Stimulated activated CD4-positive, alpha-beta T cell treated with anti-CD3 and anti-CD28 coated beads, Interleukin-1b, Interleukin-23, amount 100 ng/mL, for 48 hours (primary cell): ENCODE data around the gene PDGFC.

Source experiments
- DNase-seq: peaks from one replicate; pipeline ENCODE4 v3.0.0-alpha.2; 2020

Gene PDGFC

DNA sequence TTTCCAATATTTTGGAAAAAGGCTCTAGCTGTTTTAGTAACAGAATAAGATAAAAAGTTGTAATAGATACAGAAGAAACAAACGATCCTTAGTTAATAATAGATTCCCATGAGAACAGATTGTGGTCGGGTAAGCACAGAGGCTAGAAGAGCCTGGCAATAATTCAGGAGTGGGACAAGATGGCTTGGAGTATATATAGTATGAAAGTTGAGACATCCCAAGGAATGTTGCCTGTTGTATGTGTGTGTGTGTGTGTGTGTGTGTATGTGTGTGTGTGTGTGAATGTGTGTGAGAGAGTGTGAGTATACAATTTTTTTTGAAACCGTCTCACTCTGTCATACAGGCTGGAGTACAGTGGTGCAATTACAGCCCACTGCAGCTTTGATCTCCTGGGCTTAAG lies 150.7 kb downstream of the PDGFC start:
- no peak for DNase-seq

DNA sequence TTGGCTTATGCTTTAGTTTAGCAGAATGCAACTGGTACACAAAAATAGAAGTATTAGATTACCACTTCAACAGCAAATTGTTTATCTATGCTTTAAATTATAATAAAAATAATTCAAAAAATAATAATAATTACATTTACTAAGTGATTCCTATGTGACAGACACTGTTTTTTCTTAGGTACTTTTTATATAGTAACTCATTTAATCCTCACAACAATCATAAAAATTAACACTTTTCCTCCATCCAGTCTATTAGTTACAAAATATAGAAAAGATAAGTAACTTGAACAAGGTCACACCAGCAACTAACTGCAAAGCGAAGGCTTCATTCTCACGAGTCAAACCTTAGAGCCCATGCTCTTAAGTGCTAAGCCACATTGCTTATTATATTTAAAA lies 155.2 kb downstream of the PDGFC start:
- no peak for DNase-seq

DNA sequence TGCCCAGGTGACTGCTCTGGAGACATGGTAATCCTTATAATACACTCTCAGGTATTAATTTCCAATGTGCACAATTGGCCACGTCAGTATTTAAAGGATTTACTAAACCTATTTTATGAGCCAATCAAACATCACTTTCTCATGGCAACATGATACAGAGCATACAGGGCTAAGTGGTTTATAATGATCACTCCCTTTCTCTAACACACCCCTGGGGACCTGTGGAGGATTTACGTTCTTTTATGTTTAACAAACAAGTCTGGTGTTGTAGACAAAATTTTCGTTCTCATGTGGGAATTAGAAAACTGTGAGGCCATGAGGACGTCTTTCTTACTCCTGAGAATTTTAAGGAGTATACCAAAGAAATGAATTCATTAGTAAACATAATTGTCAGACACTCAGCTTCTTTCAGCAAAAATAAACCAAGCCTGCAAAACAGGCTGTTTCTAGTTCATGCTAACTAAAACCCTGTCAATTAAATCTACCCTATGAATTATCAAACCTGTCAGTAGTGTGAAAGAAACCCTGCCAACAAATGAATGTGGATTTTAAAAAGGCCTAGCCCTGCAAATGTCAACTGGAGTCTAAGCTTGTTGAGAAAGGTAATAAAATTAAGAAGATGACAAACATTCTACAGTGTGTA lies 155.8 kb downstream of the PDGFC start:
- no peak for DNase-seq

DNA sequence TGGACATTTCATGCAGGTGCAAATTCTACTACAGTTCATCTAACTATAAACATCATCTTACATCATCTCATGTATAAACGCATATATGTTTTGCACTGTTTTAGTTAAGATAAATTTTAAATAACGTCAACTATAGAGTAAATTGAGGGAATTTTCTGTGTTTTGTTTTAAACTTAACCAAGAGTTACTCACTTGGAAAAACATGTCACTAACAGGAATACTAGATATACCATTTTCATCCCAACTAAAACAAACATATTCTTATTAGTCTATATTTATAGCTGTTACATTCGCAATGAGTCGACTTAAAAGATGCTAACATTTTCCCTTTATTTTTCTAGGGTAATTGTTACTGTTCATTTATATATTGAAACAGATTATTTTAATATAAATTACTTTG lies 159.6 kb downstream of the PDGFC start:
- DNase-seq, result no peak

DNA sequence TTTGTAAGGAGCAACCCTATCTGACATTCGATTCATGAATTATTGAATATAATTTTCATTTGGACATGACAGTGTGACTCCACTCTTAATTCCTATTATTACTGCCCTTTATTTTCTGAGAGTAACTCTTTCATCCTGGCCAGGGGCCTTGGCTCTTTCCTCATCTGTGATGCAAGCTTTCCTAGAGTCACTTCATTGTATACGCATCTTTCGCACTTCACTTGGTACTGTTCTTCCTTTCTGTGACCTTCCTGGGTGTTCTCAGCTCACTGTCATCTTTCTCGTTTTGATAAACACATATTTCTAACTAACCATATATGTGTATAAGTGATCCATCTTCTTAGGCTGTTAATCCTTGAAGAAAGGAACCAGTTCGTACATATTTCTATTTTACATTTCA lies 160.3 kb downstream of the PDGFC start:
- DNase-seq, result no peak

DNA sequence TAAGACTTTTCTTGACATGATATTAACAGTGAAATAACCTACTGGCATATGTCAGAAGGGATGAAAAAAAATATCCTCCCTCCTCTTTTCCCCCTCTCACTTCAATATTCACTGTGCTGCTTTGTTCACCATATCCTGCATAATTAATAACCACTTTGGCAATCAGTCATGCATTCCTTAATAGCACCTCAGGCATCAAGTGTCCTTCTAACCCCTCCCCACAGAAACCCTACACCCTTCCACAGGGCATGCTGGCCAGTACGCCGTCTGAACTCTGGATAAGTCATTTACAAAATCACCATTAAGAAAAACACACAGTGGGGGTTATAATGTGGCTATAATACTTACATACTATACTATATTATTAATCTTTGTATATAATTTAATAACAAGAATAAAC lies 165.9 kb downstream of the PDGFC start:
- DNase-seq, result no peak

DNA sequence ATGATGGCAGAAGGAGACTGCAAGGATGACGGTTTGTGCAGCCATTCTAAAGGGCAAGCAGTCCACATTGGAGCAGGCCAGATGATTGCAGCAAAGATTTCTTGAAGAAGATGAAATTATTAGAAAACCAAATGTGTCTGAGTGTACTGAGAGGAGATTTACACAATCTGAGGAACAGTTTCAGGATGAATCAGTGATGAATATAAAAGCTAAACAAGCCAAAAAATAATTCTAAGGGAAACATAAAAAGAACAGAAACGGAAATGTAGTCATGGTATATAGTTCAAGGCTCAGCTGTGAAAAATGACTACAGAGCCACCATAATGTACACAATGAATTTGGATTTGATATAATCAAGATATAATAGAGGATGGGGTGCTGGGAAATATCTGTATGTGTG lies 168.5 kb downstream of the PDGFC start:
- DNase-seq, result no peak

DNA sequence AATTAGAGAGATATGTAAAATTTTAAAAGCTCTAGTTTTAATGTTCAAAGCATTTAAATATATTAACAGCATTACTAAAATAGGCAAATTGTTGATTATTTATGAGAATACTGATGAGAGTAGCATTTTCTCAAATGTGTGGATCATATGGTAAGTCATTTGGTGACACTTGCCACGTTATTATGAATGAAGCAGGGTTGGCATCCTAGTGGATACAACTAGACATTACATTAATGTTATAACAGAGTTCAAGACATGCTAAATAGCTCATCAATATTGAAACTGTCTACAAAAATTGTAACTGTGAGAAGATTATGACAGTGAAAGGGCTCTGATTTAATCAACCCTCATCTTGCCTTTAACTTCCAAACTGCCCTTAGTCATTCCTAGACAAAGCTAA lies 171.1 kb downstream of the PDGFC start:
- DNase-seq, result no peak

DNA sequence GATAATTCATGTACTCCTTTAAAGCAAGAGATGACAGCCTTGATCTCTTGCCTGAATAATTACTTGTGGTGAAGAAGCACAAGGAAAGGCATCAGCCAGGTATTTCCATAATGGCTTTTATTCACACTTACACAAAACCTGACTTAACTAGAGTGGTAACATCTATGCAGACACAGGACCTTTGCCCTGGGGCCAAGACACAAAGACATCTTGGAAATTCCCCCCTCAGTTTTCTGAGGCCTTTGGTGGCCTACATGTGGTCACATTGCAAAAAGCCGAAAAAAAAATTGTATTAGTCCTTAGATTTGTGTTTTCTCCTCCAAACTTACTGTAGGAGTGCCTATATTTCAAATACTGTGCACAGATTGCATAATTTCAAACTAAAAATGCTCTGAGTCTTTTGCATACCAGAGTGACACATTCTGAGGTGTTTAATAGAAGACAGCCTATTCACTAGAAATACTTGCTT lies 172.4 kb downstream of the PDGFC start:
- no peak for DNase-seq

DNA sequence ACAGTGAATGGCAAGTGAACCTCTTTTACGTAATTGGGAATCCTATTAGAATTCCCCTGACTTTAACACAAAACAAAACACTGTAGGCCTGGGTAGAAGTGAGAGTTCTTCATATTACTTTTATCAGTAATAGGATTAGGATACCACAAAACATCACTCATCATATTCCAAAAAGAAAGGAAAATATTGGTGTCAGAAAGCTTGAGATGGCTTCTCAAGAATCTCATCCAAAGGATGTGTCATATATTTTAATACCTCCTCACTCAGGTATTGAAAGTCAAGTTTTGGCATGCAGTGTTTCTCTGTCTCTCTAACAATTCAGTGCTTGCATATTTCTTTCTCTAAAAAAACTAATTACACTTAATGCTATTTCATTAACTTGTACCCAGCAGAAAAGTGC lies 173.2 kb downstream of the PDGFC start:
- no peak for DNase-seq

DNA sequence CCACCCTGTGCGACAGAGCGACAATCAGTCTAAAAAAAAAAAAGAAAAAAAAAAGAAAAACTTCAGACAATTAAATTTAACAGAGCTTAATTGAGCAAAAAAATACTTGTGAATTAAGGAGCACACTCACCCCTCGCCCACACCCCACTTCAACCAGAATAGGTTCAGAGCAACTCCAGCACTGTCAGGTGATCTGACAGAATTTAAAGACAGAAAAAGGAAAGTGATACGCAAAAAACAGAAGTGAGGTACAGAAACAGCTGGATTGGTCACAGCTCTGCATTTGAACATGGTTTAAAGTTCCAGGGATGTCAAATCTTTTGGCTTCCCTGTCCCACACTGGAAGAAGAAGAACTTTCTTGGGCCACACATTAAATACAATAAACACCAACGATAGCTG lies 174.4 kb downstream of the PDGFC start:
- no peak for DNase-seq

DNA sequence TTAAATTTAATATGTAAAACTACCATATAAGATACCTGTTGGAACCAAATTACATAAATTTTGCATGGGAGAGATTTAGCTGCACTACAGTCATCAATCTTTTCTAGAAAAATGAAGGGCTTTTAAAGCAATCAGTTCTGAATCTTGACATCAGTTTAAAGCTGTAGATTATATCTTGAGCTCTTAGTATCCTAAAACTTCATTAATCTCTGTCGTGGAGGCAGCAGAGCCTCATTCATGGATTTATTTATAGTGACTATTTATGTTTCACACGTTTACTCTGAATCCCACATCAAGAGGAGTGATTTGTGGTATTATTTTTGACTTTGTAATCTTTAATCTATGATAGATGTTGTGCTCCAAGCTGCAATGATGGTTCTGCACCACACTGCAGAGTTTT lies 175.9 kb downstream of the PDGFC start:
- DNase-seq, result no peak

DNA sequence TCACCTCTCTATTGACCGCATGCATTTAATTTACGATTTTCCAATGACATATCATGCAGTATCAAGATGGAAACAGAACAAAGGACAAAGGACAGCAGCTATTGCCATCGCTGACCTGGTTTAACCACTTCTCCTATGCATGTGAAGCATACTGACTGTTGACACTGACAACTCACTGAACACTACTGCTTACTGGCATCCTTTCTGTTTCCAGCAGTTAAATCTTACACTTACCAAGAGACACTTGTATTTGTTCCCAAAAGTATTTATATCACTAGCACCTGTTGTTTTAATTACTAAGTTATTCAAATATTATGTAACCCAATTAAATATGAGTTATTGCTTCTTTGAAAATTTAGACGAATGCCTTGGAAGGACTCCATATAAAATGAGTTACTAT lies 176.7 kb downstream of the PDGFC start:
- no peak for DNase-seq

DNA sequence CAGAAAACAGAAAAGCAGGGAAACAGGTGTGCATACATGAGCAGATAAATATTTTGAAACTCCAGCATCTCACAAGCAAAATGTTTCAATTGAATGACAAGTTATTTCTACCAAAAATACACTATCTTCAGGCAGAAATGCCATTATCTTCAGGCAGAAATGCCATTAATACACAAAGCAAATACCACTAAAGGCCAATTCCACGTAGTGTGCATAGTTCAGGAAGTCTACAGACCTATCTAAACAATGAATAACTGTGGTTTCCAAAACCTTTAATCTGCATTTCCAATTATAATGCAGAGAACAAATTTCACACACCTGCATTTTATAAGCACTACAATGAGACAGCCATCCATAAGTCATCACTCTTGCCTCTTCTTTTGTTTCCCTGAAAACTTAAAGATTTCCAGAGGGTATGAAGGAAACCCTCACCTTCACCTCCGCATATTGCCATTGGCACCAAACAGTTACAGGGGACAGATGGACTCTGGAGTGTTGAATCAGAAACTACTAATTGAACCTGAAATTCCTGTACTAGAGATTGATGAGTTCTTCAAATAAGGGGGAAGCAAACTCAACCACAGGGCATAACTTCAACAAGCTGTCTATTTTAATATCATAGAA lies 179.0 kb downstream of the PDGFC start:
- DNase-seq, result no peak

DNA sequence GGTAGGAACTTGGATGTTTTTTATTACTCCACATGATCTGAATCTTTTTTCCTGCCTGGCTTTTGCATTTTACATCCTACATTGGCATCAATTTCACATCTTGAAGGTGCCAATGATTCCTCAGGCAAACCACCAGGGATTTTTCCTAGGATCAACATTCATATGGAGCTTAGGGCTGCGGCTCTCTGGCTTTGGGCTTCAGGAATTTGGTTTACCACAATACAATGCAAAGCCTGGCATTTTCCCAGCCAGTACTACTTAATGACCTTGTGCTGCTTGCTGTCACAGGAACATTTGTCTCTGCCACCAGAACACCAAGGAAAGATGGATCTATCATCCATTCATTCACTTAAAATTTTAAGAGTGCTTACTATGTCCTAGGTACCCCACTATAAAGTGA lies 180.7 kb downstream of the PDGFC start:
- DNase-seq, result no peak

DNA sequence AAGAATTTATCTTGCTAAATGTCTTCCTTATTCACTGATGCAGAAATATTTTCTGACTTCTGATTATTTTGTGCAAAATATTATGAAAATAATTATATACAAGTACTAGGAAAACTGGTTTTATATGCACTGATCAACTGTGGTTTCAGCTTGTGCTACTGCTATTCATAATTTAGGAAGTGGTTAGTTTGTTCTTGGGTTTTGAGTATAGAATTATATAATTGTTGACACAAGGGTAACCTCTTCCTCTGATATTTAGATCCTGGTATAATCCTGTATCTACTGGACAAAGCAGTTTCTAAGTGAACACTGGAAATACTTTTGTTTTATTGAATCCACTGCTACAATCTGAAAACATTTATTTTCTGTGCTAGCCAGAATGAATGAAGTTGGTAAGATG lies 182.8 kb downstream of the PDGFC start:
- DNase-seq, result no peak

DNA sequence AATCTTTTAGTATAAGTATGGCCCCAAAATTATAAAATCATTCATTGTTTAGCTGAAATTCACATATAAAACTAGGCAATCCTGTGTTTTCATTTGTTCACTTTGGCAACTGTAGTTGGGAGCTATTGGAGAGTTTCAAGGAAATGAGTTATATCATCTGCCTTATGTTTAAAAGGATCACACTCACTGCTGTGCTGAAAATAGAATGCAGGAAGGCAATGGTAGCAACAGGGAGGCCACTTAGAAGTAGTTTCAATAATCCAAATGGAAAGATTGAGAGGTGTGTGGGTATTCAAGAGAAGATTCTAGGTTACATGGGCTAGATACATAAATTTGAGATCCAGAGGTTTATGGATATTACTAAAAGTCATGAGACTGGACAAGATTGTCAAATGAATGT lies 184.9 kb downstream of the PDGFC start:
- no peak for DNase-seq

DNA sequence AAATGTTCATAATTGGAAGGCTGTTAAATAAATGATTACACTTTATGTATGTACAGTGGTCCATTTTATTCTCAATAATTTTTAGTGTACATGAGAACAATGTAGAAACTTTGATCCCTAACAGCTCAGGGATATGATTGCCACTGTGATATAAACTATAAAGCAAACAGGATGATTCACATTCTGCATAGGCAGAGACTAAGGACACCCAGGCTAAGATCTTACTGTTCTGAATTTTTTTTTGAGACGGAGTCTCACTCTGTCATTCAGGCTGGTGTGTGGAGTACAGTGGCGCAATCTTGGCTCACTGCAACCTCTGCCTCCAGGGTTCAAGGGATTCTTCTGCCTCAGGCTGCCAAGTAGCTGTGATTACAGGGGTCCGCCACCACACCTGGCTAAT lies 186.6 kb downstream of the PDGFC start:
- no peak for DNase-seq

DNA sequence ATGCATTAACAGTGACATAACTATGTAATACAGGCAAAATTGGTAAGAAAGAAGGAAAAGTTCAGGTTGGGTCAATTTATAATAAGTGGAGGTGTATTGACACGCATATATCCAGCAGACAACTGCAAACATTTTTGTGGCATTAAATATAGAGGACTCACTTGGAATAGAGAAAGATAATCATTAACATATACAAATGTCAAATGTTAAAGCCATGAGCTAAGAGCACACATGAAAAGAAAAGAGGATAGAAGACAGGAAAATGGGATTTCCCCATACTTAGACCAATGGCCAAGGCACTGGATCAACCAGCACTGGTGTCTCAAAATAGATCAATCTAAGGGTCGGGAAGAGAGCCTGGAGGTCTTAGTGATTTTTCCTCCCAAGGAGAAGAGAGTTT lies 187.6 kb downstream of the PDGFC start:
- DNase-seq, result no peak

DNA sequence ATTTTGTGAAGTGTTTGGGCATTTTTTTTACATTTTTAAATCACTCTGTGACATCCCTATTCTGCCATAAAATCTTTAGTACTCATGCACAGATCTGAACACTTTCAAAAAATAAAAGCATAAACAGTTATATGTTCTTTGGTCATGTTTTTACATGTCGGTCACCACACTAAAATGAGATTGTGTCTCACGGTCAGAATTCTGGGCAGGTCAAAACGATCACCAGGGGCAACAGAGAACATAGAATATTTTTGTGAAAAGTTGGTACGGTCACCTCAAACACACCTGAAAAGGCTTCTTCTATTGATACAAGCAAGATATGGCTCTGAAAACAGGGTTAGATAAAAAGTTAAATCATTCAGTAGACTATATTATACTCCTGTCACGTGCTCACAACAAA lies 189.1 kb downstream of the PDGFC start:
- DNase-seq, result no peak

DNA sequence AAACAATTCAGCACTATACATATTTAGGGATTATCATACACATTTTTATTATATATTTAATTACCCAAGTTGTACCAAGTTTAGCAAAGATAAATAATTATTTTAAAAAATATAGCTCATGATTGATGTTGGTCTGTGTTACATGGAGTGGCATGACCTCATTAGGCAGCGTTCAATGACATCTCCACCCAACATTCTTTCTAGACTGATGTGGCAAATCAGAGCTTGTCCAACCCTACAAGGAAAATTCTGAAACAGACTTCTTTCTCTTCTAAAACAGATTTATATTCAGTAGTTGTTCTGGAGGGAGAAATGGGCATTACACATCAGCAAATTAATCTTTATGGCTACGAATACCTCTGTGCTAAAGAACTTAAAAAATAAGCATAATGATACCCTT lies 189.7 kb downstream of the PDGFC start:
- DNase-seq, result no peak

DNA sequence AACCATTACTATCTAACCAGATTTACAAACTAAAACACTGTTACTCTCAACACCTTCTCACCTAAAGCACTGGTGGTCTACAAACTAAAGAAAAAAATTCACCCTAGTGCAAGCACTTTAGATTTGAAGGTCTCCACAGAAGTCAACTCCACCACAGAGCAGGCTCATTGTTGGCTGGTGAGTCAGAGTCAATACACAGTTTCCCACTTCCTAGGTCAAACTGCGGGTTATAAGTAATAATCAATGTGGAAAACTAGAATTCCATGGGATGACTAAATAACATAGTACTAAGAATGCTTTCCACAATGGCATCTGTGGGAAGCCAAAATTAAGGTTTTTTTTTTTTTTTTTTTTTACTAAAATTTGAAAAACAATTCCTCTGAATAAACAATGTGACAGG lies 191.8 kb downstream of the PDGFC start:
- DNase-seq, result no peak

DNA sequence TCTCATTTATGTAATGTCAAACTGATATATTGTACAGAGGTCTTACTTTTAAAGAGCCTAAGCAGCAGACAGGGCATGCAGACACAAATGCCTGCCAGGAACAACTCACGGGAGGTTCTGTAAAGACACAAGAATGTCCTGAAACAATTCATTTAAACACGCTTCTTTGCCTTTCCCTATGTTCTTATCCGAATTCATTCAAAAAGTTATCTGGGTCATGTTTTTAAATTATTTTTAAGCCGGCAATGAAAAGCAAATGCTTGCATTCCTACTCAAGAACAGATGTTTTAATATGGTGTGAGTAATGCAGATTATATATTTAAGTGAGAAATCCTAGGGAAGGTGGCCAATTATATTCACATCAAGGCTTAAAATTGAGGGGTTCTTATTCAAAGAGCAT lies 192.6 kb downstream of the PDGFC start:
- no peak for DNase-seq

DNA sequence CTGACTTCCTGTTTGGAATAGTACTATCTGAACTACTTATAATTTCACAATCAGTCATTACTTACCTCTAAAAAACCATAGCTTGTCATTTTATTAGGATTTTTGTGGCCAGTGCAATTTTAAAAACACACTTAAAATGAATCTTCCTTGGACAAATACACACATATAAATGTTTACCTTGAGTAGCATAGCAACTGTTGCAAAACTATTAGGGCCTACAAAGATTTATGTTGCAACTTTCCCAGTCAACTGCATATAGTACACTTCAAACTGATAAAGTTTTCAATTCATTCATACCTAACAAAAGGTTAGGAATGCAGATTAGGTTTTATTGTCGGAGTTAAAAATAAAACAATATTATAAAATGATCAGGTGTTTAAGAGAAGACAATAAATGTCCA lies 193.0 kb downstream of the PDGFC start:
- no peak for DNase-seq

DNA sequence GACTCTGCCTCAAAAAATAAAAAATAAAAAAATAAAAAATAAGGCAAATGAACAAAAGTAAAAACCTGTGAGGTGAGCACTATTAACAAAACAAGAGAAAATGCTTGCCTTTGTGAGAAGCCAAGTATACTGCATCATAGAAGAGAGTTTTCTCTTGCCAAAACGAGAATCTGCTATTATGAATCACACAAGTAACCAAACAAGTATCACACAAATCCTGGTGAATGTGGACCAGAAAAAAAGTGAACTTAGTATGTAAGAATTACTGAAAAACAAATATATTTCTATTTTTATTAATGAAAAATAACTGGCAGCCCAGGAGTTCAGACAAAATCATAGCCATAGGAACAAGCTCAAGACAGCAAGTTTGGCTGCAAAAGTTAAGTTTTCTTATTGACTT lies 193.5 kb downstream of the PDGFC start:
- DNase-seq, result no peak
